Measurements from ENCODE around the gene GRAP2.

Gene GRAP2

GRCh38 chr22:39995393-39996252 is 94.7 kb downstream of the GRAP2 start:
- no peak for TF ChIP-seq REST (IDR thresholded peaks at IDR 0.05; ENCODE audit: insufficient read depth in 1 of 2, low read depth in 2 of 2, low read length in 2 of 2)
- no peak for TF ChIP-seq POLR2AphosphoS5 (IDR thresholded peaks at IDR 0.05; ENCODE audit: low read depth, low read length)
- no peak for TF ChIP-seq FOXP2 (optimal IDR thresholded peaks at IDR 0.05; ENCODE audit: borderline replicate concordance, extremely low read depth, extremely low read length, insufficient read depth)
- TF ChIP-seq TAF1 (IDR thresholded peaks at IDR 0.05; ENCODE audit: borderline replicate concordance, insufficient read depth, low read length): no peak
- no peak for TF ChIP-seq SIN3A (IDR thresholded peaks at IDR 0.05; ENCODE audit: borderline replicate concordance, insufficient read depth, low read length)

- TF ChIP-seq TAF1 (IDR thresholded peaks at IDR 0.05; ENCODE audit: borderline replicate concordance, insufficient read depth, low read length): no peak
- TF ChIP-seq FOXP2 (optimal IDR thresholded peaks at IDR 0.05; ENCODE audit: borderline replicate concordance, extremely low read depth, extremely low read length, insufficient read depth): no peak
- no peak for TF ChIP-seq SIN3A (IDR thresholded peaks at IDR 0.05; ENCODE audit: borderline replicate concordance, insufficient read depth, low read length)
- no peak for TF ChIP-seq REST (IDR thresholded peaks at IDR 0.05; ENCODE audit: insufficient read depth in 1 of 2, low read depth in 2 of 2, low read length in 2 of 2)
- no peak for TF ChIP-seq POLR2AphosphoS5 (IDR thresholded peaks at IDR 0.05; ENCODE audit: low read depth, low read length)
Observed at GRCh38 chr22:39996732-39997131, 95.8 kb downstream of the GRAP2 start.

GRCh38 chr22:39997421-39997820 is 96.5 kb downstream of the GRAP2 start:
- TF ChIP-seq SIN3A (IDR thresholded peaks at IDR 0.05; ENCODE audit: borderline replicate concordance, insufficient read depth, low read length) (no peak), TAF1 (IDR thresholded peaks at IDR 0.05; ENCODE audit: borderline replicate concordance, insufficient read depth, low read length) (no peak), POLR2AphosphoS5 (IDR thresholded peaks at IDR 0.05; ENCODE audit: low read depth, low read length) (no peak), FOXP2 (optimal IDR thresholded peaks at IDR 0.05; ENCODE audit: borderline replicate concordance, extremely low read depth, extremely low read length, insufficient read depth) (no peak), REST (IDR thresholded peaks at IDR 0.05; ENCODE audit: insufficient read depth in 1 of 2, low read depth in 2 of 2, low read length in 2 of 2) (no peak)

- no peak for TF ChIP-seq FOXP2 (optimal IDR thresholded peaks at IDR 0.05; ENCODE audit: borderline replicate concordance, extremely low read depth, extremely low read length, insufficient read depth)
- no peak for TF ChIP-seq POLR2AphosphoS5 (IDR thresholded peaks at IDR 0.05; ENCODE audit: low read depth, low read length)
- no peak for TF ChIP-seq TAF1 (IDR thresholded peaks at IDR 0.05; ENCODE audit: borderline replicate concordance, insufficient read depth, low read length)
- TF ChIP-seq REST (IDR thresholded peaks at IDR 0.05; ENCODE audit: insufficient read depth in 1 of 2, low read depth in 2 of 2, low read length in 2 of 2): no peak
- no peak for TF ChIP-seq SIN3A (IDR thresholded peaks at IDR 0.05; ENCODE audit: borderline replicate concordance, insufficient read depth, low read length)
Observed at GRCh38 chr22:39997939-39998726, 97.2 kb downstream of the GRAP2 start.
